Measurements from ENCODE around the gene MPV17.

GRCh38 chr2:27307287-27307544, 15.7 kb downstream of the MPV17 start:
- TF ChIP-seq CTCF (IDR thresholded peaks at IDR 0.05; ENCODE audit: low read length) = no peak
- no peak for TF ChIP-seq EZH2 (IDR thresholded peaks at IDR 0.05; ENCODE audit: borderline replicate concordance, low read length)
